K562 (cell line): ENCODE data around the gene R3HDM2. TPM values are rescaled to one million over a fixed set of nuclear protein-coding genes. Genes with fewer than 3 reads are reported as not detected.
A peak's percentile ranks its signal among the peaks of the same experiment; 100 is the strongest.

Experiments used
- ATAC-seq: fragments of 200-7000 bp; cut with Tn5 transposase; 3 replicates; pipeline ENCODE4 v1.9.1; 2020; ENCODE audit warnings: moderate library complexity
- BruUV-seq: library from RNA; stranded (reverse); fragments of 400-500 nt; replicated peaks from 2 replicates; lab custom pipeline; 2021; lab: Mats Ljungman, UMichigan
- CTCF ChIA-PET: fragments of 300-600 bp; formaldehyde crosslinking; extraction: SDS; loops from one replicate; lab custom pipeline; 2021; ENCODE audit warnings: low intra/inter-chr PET ratio; lab: Yijun Ruan, JAX
- POLR2A ChIA-PET: fragments of 300-600, 350-650 bp; sonication (Branson Sonifier 250); formaldehyde crosslinking; extraction: SDS; loops from one replicate; lab custom pipeline; 2021; ENCODE audit warnings: antibody characterized with exemption, inconsistent platforms; lab: Yijun Ruan, JAX
- DNase-seq, 4 experiments: peaks; one replicate each; pipeline versions ENCODE4 v3.0.0 to v3.0.0-alpha.2; 2011 to 2018; ENCODE audit warnings: low spot score in 3 of 4, mixed read lengths in 3 of 4; ENCODE audit errors: extremely low read depth in 1 of 4
- FAIRE-seq: peaks from 2 replicates; lab custom pipeline; 2011; peaks lifted over from hg19 to GRCh38; lab: Jason Lieb, UNC
- H2AFZ ChIP-seq: 2 replicates; pipeline ENCODE4 v1.6.0; 2011; ENCODE audit warnings: low read depth, low read length, control low read depth, inconsistent platforms
- H3K27ac ChIP-seq: fragments of 200-600 bp; 3 replicates; pipeline ENCODE4 v1.8.0; 2011; ENCODE audit warnings: low read depth, mild to moderate bottlenecking, control low read depth, inconsistent platforms, low read length, moderate library complexity, mixed read lengths; ENCODE audit errors: extremely low read depth
- H3K27me3 ChIP-seq, 2 experiments: fragments of 300-600 bp in 1 of 2; 2 replicates in 1 of 2; 3 replicates in 1 of 2; pipeline versions ENCODE4 v1.6.0 to v1.8.0; 2011; ENCODE audit warnings: inconsistent platforms in 2 of 2, low read length in 2 of 2, mild to moderate bottlenecking in 1 of 2, mixed read lengths in 1 of 2, moderate library complexity in 1 of 2; ENCODE audit not compliant: control insufficient read depth in 2 of 2, insufficient read depth in 2 of 2
- H3K36me3 ChIP-seq: fragments of 300-600 bp; 3 replicates; pipeline ENCODE4 v1.8.0; 2011; ENCODE audit warnings: mild to moderate bottlenecking, low read length, inconsistent platforms; ENCODE audit not compliant: control insufficient read depth, insufficient read depth
- H3K4me1 ChIP-seq, 2 experiments: fragments of 200-600 bp in 1 of 2; replicated peaks in 1 of 2; 2 replicates in 1 of 2; 3 replicates in 1 of 2; pipeline versions ENCODE4 v1.5.1 to v1.8.0; 2011; ENCODE audit warnings: inconsistent platforms in 2 of 2, low read length in 2 of 2, mild to moderate bottlenecking in 1 of 2, mixed read lengths in 1 of 2, moderate library complexity in 1 of 2; ENCODE audit not compliant: control insufficient read depth in 2 of 2, insufficient read depth in 2 of 2
- H3K4me2 ChIP-seq: 2 replicates; pipeline ENCODE4 v1.6.1; 2011; ENCODE audit warnings: low read length, control low read depth, inconsistent platforms, mixed read lengths; ENCODE audit not compliant: insufficient read depth
- H3K4me3 ChIP-seq: fragments of 200-600 bp; sonication (generic), shearing (Covaris generic); 2 replicates; pipeline ENCODE4 v1.5.1; 2016; ENCODE audit warnings: control low read depth, inconsistent platforms
- H3K79me2 ChIP-seq: fragments of 200-600 bp; 3 replicates; pipeline ENCODE4 v1.8.0; 2011; ENCODE audit warnings: low read length, inconsistent platforms; ENCODE audit not compliant: control insufficient read depth, insufficient read depth
- H3K9ac ChIP-seq, 2 experiments: 2 replicates each; pipeline versions ENCODE4 v1.6.0 to v1.6.1; 2011; ENCODE audit warnings: low read depth in 2 of 2, low read length in 2 of 2, control low read depth in 1 of 2, inconsistent platforms in 1 of 2, mild to moderate bottlenecking in 1 of 2, mixed read lengths in 1 of 2; ENCODE audit not compliant: insufficient read depth in 1 of 2
- H3K9me1 ChIP-seq: one replicate; pipeline ENCODE4 v1.6.0; 2011; ENCODE audit warnings: inconsistent platforms, mild to moderate bottlenecking, low read length, moderate library complexity; ENCODE audit not compliant: control insufficient read depth, insufficient read depth
- H3K9me3 ChIP-seq: replicated peaks from 2 replicates; pipeline ENCODE4 v1.5.1; 2011; ENCODE audit warnings: low read depth, low read length, inconsistent platforms; ENCODE audit not compliant: control insufficient read depth, insufficient read depth
- H4K20me1 ChIP-seq: replicated peaks from 2 replicates; pipeline ENCODE4 v1.6.1; 2011; ENCODE audit warnings: low read length, inconsistent platforms, mixed read lengths; ENCODE audit not compliant: control insufficient read depth, insufficient read depth
- CAMTA2 ChIP-seq: fragments of 250-450 bp; sonication (Bioruptor Pico); conservative IDR thresholded peaks from 2 replicates; pipeline ENCODE4 v1.5.1; 2022
- CREBBP ChIP-seq: IDR thresholded peaks from one replicate; pipeline ENCODE4 v1.6.1; 2012; ENCODE audit warnings: low read depth, mild to moderate bottlenecking, control low read depth, inconsistent platforms, low read length
- FOXM1 ChIP-seq, 2 experiments: fragments of 450-650 bp in 1 of 2; sonication (generic) in 1 of 2; formaldehyde crosslinking in 1 of 2; IDR thresholded peaks; 2 replicates each; pipeline versions ENCODE4 v1.6.1 to v1.9.0; 2017 to 2022; ENCODE audit warnings: low read depth in 2 of 2, mild to moderate bottlenecking in 2 of 2, missing genetic modification reagents in 1 of 2, moderate library complexity in 1 of 2
- GATAD2A ChIP-seq: fragments of 450-650 bp; IDR thresholded peaks from 2 replicates; pipeline ENCODE4 v1.6.1; 2017
- HSF4 ChIP-seq: fragments of 250-450 bp; sonication (Bioruptor Pico); IDR thresholded peaks from 2 replicates; pipeline ENCODE4 v2.1.2; 2022; ENCODE audit warnings: mild to moderate bottlenecking, moderate library complexity, borderline replicate concordance
- IFI16 ChIP-seq: fragments of 250-450 bp; sonication (Bioruptor Pico); IDR thresholded peaks from 2 replicates; pipeline ENCODE4 v2.1.2; 2022; ENCODE audit warnings: mild to moderate bottlenecking, inconsistent platforms
- MXD1 ChIP-seq: fragments of 250-450 bp; sonication (Bioruptor Pico); IDR thresholded peaks from 2 replicates; pipeline ENCODE4 v1.8.0; 2021; ENCODE audit warnings: borderline replicate concordance, mild to moderate bottlenecking, moderate library complexity; ENCODE audit not compliant: poor library complexity, severe bottlenecking
- PHTF2 ChIP-seq: fragments of 250-450 bp; sonication (Bioruptor Pico); IDR thresholded peaks from 2 replicates; pipeline ENCODE4 v1.5.0; 2021; ENCODE audit warnings: mild to moderate bottlenecking
- POLR2AphosphoS5 ChIP-seq: IDR thresholded peaks from 2 replicates; pipeline ENCODE4 v1.6.1; 2011; ENCODE audit warnings: mild to moderate bottlenecking, low read depth, low read length, moderate library complexity; ENCODE audit not compliant: control insufficient read depth, insufficient read depth
- POU5F1 ChIP-seq: fragments of 150-350 bp; IDR thresholded peaks from 2 replicates; pipeline ENCODE4 v1.6.1; 2014; ENCODE audit warnings: borderline replicate concordance, low read length, low read depth, mild to moderate bottlenecking; ENCODE audit not compliant: partially characterized antibody
- SAP30 ChIP-seq: fragments of 200-600 bp; sonication (generic); IDR thresholded peaks from 2 replicates; pipeline ENCODE4 v1.6.1; 2012; ENCODE audit warnings: borderline replicate concordance, low read depth, mild to moderate bottlenecking, moderate library complexity, low read length, control low read depth, inconsistent platforms; ENCODE audit not compliant: insufficient read depth, poor library complexity, severe bottlenecking
- SUPT5H ChIP-seq: fragments of 450-650 bp; IDR thresholded peaks from 2 replicates; pipeline ENCODE4 v1.6.1; 2016
- ZBTB33 ChIP-seq: sonication (generic); formaldehyde crosslinking; IDR thresholded peaks from 2 replicates; pipeline ENCODE4 v1.8.1; 2023; ENCODE audit warnings: mild to moderate bottlenecking, missing genetic modification reagents
- ZBTB9 ChIP-seq: fragments of 450-650 bp; formaldehyde crosslinking; IDR thresholded peaks from 2 replicates; pipeline ENCODE4 v1.4.0; 2020; ENCODE audit warnings: mild to moderate bottlenecking, moderate library complexity
- ZNF133 ChIP-seq: fragments of 250-450 bp; sonication (Bioruptor Pico); IDR thresholded peaks from 2 replicates; pipeline ENCODE4 v1.4.0; 2020; ENCODE audit warnings: mild to moderate bottlenecking
- ZNF780A ChIP-seq: fragments of 250-450 bp; sonication (Bioruptor Pico); IDR thresholded peaks from 2 replicates; pipeline ENCODE4 v1.5.0; 2021; ENCODE audit warnings: mild to moderate bottlenecking
- WGBS: fragments of 100-300 bp; shearing (Covaris generic); methylation state at CpG from one replicate; pipeline ENCODE4 v1.1.6; 2016; ENCODE audit warnings: low coverage, mixed read lengths; ENCODE audit not compliant: insufficient coverage; ENCODE audit errors: missing lambda C conversion rate; 5-methylcytosine and 5-hydroxymethylcytosine counted together
- in situ Hi-C: fragments of 300-500 bp; cut with MboI; formaldehyde crosslinking; loops from 4 replicates; pipeline ENCODE4 v1.15.0; 2018; ENCODE audit warnings: inconsistent platforms, mixed read lengths
- intact Hi-C: fragments of 100-400 bp; cut with micrococcal nuclease; formaldehyde crosslinking; loops from 2 replicates; pipeline ENCODE4 v1.14.2; 2022
- polyA plus RNA-seq, 8 experiments: library from polyadenylated mRNA; depleted of rRNA in 4 of 8; stranded (reverse) in 5 of 8; unstranded in 3 of 8; fragments of >200 nt; fragmentation: Nextera tagmentation in 2 of 8; fragmentation: Illumina TruSeq in 1 of 8; extraction: Ambion mirVana in 2 of 8; extraction: Trizol in 1 of 8; gene quantifications; 2 replicates each; pipeline versions ENCODE4 v1.2.1 to v1.2.3, GENCODE V29; 2011 to 2014; ENCODE audit warnings: inconsistent platforms in 1 of 8, missing spikeins in 1 of 8
- total RNA-seq, 7 experiments: library from RNA; depleted of rRNA in 6 of 7; stranded (reverse); fragments of >200 nt in 6 of 7; fragmentation: Illumina TruSeq in 2 of 7; extraction: Trizol in 2 of 7; gene quantifications; 2 replicates each; pipeline versions ENCODE4 v1.2.1 to v1.2.3, GENCODE V29; 2011 to 2021; ENCODE audit warnings: low replicate concordance in 1 of 7

The R3HDM2 gene
- total and polyA plus RNA-seq, 9 of the 15 experiments (the other 6 are each of a cell fraction or from before 2014, with no cell fraction given): 3.3 to 18.8 (median 9.0) TPM

GRCh38 chr12:57235017-57235727 lies 195.7 kb downstream of the R3HDM2 start:
- DNase-seq (peak; percentile 69 to 81 (median 74)), FAIRE-seq (peak; percentile 64), ATAC-seq (peak; percentile 52)
- Histone ChIP-seq H3K9me3 (no peaks in the 10 kb centered on the region), H3K36me3 (peaks cover 53% of the 10 kb centered on the region; the same call in 2 of the 3 replicates), H3K27ac (no peak overlapping the region), H3K4me2 (no peak overlapping the region; the same call in 1 of the 2 replicates), H3K4me1 (peaks cover 45 to 82% of the 10 kb centered on the region in 2 experiments), H3K27me3 (peaks cover 0 to 4% of the 10 kb centered on the region in 2 experiments; a peak in 1 of 5 replicates), H3K9ac (peak overlapping the region in 1 of 2 experiments; percentile 79; a peak in 2 of 4 replicates), H3K9me1 (peaks cover 9% of the 10 kb centered on the region), H3K79me2 (peaks cover 18% of the 10 kb centered on the region), H2AFZ (no peak overlapping the region), H3K4me3 (no peak overlapping the region), H4K20me1 (peaks cover 17% of the 10 kb centered on the region)
- no TSS peak for BruUV-seq
- POLR2A ChIA-PET: interaction anchor here (0.6 to 1.1 kb wide), 2 partner anchors 12 to 21 kb away, joined by 3 read pairs; no protein-coding TSS in a partner anchor
- intact Hi-C loops: no loop called here
- CTCF ChIA-PET: interaction anchor here (0.7 to 6.6 kb wide), 2 partner anchors 22 to 1197 kb away, joined by 6 to 186 read pairs; partner anchors contain the start of gene NXPH4
- in situ Hi-C loops: no loop called here
- 46% methylated on average over 13 of the region's 26 CpGs for WGBS
- no peak for TF ChIP-seq POU5F1
- TF ChIP-seq CAMTA2 (CRISPR knock-in tag): no peak
- TF ChIP-seq POLR2AphosphoS5: peak; percentile 29; the same call in 1 of the 2 replicates
- TF ChIP-seq ZNF133 (CRISPR knock-in tag): no peak
- no peak; the same call in 1 of the 2 replicates for TF ChIP-seq GATAD2A
- TF ChIP-seq SAP30: no peak
- TF ChIP-seq PHTF2: no peak
- no peak for TF ChIP-seq HSF4 (CRISPR knock-in tag)
- no peak for TF ChIP-seq CREBBP
- no peak for TF ChIP-seq IFI16 (CRISPR knock-in tag)
- no peak for TF ChIP-seq FOXM1 (IDR thresholded peaks at IDR 0.05; ENCODE audit: low read depth)
- TF ChIP-seq FOXM1 (CRISPR knock-in tag; IDR thresholded peaks at IDR 0.05; ENCODE audit: low read depth): no peak
- peak; percentile 47; the same call in 1 of the 2 replicates for TF ChIP-seq ZBTB33
- no peak for TF ChIP-seq MXD1
- peak; percentile 72; the same call in 1 of the 2 replicates for TF ChIP-seq ZBTB9 (CRISPR knock-in tag)
- no peak for TF ChIP-seq ZNF780A (CRISPR knock-in tag)
- peak; percentile 50 for TF ChIP-seq SUPT5H
